BLaER1 (cell line): ENCODE results near the gene CES4A.
"Not testable (repeated sequence)": the region's sequence is repeated elsewhere in the genome, so short reads cannot be mapped to it uniquely, and the experiment has no call there.

Experiments used
- H3K27ac ChIP-seq: shearing (Covaris generic); formaldehyde crosslinking; 2 replicates; pipeline ENCODE4 v1.8.1; 2022
- H3K27me3 ChIP-seq: shearing (Covaris generic); formaldehyde crosslinking; 2 replicates; pipeline ENCODE4 v1.8.1; 2022
- H3K36me3 ChIP-seq: shearing (Covaris generic); formaldehyde crosslinking; 2 replicates; pipeline ENCODE4 v1.8.1; 2022
- H3K4me1 ChIP-seq: shearing (Covaris generic); formaldehyde crosslinking; 2 replicates; pipeline ENCODE4 v1.8.1; 2022
- H3K4me2 ChIP-seq: shearing (Covaris generic); formaldehyde crosslinking; 2 replicates; pipeline ENCODE4 v1.8.1; 2022
- H3K4me3 ChIP-seq: shearing (Covaris generic); formaldehyde crosslinking; 2 replicates; pipeline ENCODE4 v1.8.1; 2022
- H3K9ac ChIP-seq: shearing (Covaris generic); formaldehyde crosslinking; 2 replicates; pipeline ENCODE4 v1.8.1; 2022
- H3K9me3 ChIP-seq: shearing (Covaris generic); formaldehyde crosslinking; 2 replicates; pipeline ENCODE4 v1.8.1; 2022
- H4K20me1 ChIP-seq: shearing (Covaris generic); formaldehyde crosslinking; 2 replicates; pipeline ENCODE4 v1.8.1; 2022
- Cebpa-rat ChIP-seq: shearing (Covaris generic); IDR thresholded peaks from 2 replicates; pipeline ENCODE4 v1.8.1; 2022

Gene CES4A

DNA sequence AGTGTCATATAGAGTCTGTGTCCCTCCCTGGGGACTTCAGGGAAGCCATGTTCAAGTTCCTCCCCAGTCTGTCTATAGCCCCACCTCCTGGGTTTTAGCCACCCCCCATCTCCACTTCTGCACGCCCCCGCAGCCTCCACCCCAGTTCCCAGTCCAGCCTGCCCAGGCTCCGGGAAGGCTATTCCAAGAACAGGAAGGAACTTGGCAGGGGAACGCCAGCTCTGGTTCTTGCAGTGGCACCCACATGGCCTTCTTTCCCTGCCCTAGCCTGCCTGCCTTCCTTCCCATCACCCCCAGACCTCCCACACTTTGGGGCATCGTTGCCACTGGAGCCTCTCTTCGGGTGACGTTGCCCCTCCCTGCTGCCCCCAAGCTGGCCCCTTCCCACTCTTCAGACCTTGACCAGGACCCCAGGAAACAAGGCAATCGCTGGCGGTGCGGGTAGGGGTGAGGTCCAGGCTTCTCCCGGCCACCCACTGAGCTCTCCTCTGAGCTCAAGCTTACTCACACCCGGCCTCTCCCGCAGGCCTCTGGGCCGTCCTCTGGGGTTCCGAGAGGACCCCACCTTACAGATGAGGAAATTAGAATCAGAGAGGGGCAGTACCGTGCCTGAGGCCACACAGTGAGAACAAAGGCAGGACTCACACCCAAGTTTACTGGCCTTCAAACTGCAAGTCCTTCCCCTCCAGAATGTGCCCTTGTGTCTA, 9.2 kb upstream of the CES4A start:
- Histone ChIP-seq H3K4me2 (peak overlapping the region; percentile 42), H3K9ac (no peak overlapping the region), H3K27me3 (no peaks in the 10 kb centered on the region), H3K9me3 (no peaks in the 10 kb centered on the region), H3K4me3 (no peak overlapping the region), H3K36me3 (no peaks in the 10 kb centered on the region), H4K20me1 (no peaks in the 10 kb centered on the region), H3K27ac (no peak overlapping the region), H3K4me1 (peaks cover 39% of the 10 kb centered on the region)
- TF ChIP-seq Cebpa-rat, result no peak

GRCh38 chr16:66983033-66983432, 5.4 kb upstream of the CES4A start:
- no peak overlapping the region for H3K4me2 ChIP-seq
- H3K9ac ChIP-seq, result no peak overlapping the region
- H3K27me3 ChIP-seq, result no peaks in the 10 kb centered on the region
- H3K9me3 ChIP-seq, result no peaks in the 10 kb centered on the region
- H3K27ac ChIP-seq, result no peak overlapping the region
- H3K36me3 ChIP-seq, result no peaks in the 10 kb centered on the region
- H3K4me1 ChIP-seq, result peaks cover 16% of the 10 kb centered on the region
- no peaks in the 10 kb centered on the region for H4K20me1 ChIP-seq
- TF ChIP-seq Cebpa-rat, result no peak
- H3K4me3 ChIP-seq, result no peak overlapping the region

DNA sequence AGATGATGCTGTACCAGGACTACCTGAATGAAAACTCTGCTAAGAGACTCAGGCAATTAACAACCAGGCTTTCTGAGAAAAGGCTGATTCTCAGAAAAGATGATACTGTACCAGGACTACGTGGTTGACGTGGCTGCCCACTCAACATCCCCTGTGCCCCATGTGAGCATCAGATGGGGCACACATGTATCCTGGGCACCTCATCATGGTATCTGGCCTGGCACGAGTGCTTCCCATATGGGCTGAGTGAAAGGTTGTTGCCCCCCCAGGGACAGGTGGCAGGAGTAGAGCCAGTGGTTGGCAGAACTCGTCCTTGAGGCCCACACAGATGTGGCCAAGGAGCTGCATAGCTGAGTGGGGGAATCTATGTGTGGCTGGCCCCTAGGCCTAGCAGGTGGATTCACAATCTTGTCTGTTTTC, 3.5 kb upstream of the CES4A start:
- no peak overlapping the region for H3K27ac ChIP-seq
- H3K4me3 ChIP-seq, result no peak overlapping the region
- TF ChIP-seq Cebpa-rat, result no peak

GRCh38 chr16:66986559-66986958, 1.8 kb upstream of the CES4A start:
- no peak overlapping the region for H3K9ac ChIP-seq
- TF ChIP-seq Cebpa-rat, result no peak
- H3K27me3 ChIP-seq, result no peaks in the 10 kb centered on the region
- H3K4me2 ChIP-seq, result no peak overlapping the region
- H3K27ac ChIP-seq, result no peak overlapping the region
- H3K4me1 ChIP-seq, result peaks cover 13% of the 10 kb centered on the region
- H3K36me3 ChIP-seq, result no peaks in the 10 kb centered on the region
- no peak overlapping the region for H3K4me3 ChIP-seq
- no peaks in the 10 kb centered on the region for H3K9me3 ChIP-seq
- H4K20me1 ChIP-seq, result no peaks in the 10 kb centered on the region

More for the DNA sequence above, 3.5 kb upstream of the CES4A start:
- H3K4me2 ChIP-seq, result no peak overlapping the region
- no peak overlapping the region for H3K9ac ChIP-seq
- no peaks in the 10 kb centered on the region for H3K9me3 ChIP-seq
- H4K20me1 ChIP-seq, result no peaks in the 10 kb centered on the region
- H3K27me3 ChIP-seq, result no peaks in the 10 kb centered on the region
- no peaks in the 10 kb centered on the region for H3K36me3 ChIP-seq
- peaks cover 13% of the 10 kb centered on the region for H3K4me1 ChIP-seq

GRCh38 chr16:66991545-66992077, 3.2 kb downstream of the CES4A start:
- Histone ChIP-seq H3K9me3 (no peaks in the 10 kb centered on the region), H3K27me3 (no peaks in the 10 kb centered on the region), H3K9ac (no peak overlapping the region), H3K36me3 (no peaks in the 10 kb centered on the region), H4K20me1 (no peaks in the 10 kb centered on the region), H3K4me1 (peaks cover 18% of the 10 kb centered on the region), H3K27ac (no peak overlapping the region), H3K4me2 (no peak overlapping the region), H3K4me3 (no peak overlapping the region)
- no peak for TF ChIP-seq Cebpa-rat

DNA sequence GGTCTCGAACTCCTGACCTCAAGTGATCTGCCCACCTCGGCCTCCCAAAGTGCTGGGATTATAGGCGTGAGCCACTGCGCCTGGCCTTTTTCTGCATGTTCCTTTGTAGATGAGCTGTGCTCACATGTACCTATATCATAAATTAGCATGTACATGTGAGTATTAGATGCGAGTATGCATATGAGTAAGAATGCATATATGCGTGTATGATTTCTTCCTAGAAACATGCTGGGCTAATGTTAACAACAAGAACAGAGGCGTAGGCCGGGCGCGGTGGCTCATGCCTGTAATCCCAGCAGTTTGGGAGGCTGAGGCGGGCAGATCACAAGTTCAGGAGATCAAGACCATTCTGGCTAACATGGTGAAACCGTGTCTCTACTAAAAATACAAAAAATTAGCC, 5.2 kb downstream of the CES4A start:
- peaks cover 21% of the 10 kb centered on the region for H3K4me1 ChIP-seq
- H3K9ac ChIP-seq, H3K4me3 ChIP-seq: not testable (repeated sequence)

GRCh38 chr16:66996324-66996982, 8.1 kb downstream of the CES4A start:
- Histone ChIP-seq H3K4me2 (peak overlapping the region; percentile 42; the same call in 1 of the 2 replicates), H3K4me1 (peaks cover 32% of the 10 kb centered on the region), H3K4me3 (no peak overlapping the region), H3K36me3 (no peaks in the 10 kb centered on the region), H3K9ac (no peak overlapping the region), H3K27me3 (no peaks in the 10 kb centered on the region), H3K27ac (no peak overlapping the region), H3K9me3 (no peaks in the 10 kb centered on the region), H4K20me1 (peaks cover 4% of the 10 kb centered on the region; the same call in 1 of the 2 replicates)
- no peak for TF ChIP-seq Cebpa-rat

More for the DNA sequence above, 5.2 kb downstream of the CES4A start:
- H3K27me3 ChIP-seq, H3K4me2 ChIP-seq, H3K27ac ChIP-seq, H3K9me3 ChIP-seq, H4K20me1 ChIP-seq, H3K36me3 ChIP-seq: not testable (repeated sequence)

- TF ChIP-seq Cebpa-rat, result no peak
- Histone ChIP-seq H4K20me1 (peaks cover 8% of the 10 kb centered on the region; the same call in 1 of the 2 replicates), H3K4me2 (peak overlapping the region; percentile 42; the same call in 1 of the 2 replicates), H3K27ac (no peak overlapping the region), H3K4me1 (peaks cover 37% of the 10 kb centered on the region), H3K27me3 (no peaks in the 10 kb centered on the region), H3K9me3 (no peaks in the 10 kb centered on the region), H3K9ac (no peak overlapping the region), H3K4me3 (no peak overlapping the region), H3K36me3 (no peaks in the 10 kb centered on the region)
These were observed 8.6 kb downstream of the CES4A start for GRCh38 chr16:66996983-66997358.

DNA sequence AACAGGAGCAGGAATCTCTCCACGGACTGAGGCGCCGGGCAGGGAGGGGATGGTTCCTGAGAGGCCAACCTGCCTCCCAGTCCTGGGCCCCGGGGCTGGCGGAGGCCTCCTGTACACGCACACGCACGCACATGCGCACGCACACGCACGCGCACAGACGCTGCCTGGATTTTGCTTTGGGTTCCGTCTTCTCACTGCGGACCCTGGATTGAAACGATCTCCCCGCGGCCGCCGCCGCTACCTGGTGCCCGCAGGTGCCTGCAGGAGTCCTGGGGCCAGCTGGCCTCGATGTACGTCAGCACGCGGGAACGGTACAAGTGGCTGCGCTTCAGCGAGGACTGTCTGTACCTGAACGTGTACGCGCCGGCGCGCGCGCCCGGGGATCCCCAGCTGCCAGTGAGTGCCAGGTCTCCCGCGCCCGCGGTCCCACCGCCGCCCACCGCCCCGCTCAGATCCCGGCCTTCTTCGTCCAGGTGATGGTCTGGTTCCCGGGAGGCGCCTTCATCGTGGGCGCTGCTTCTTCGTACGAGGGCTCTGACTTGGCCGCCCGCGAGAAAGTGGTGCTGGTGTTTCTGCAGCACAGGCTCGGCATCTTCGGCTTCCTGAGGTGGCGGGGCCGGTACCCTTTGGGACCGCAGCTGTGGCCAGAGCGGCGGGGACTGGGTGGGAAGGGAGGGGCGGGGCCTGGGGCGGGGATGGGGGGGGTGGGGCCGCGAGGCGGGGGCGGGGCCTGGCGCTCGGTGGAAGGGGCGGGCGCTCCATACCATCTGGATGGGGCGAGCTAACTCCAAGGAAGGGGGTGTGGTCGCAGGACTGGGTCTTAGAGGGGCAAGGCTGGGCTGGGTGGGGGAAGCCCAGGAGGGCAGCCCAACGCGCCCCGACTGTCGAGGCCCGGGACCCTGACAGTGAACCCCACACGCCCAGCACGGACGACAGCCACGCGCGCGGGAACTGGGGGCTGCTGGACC, 12.3 kb downstream of the CES4A start:
- H4K20me1 ChIP-seq, result peaks cover 8% of the 10 kb centered on the region; the same call in 1 of the 2 replicates
- peaks cover 51% of the 10 kb centered on the region for H3K4me1 ChIP-seq
- no peak for TF ChIP-seq Cebpa-rat
- H3K9me3 ChIP-seq, result no peaks in the 10 kb centered on the region
- peak overlapping the region; percentile 73 for H3K27ac ChIP-seq
- H3K4me3 ChIP-seq, result peak overlapping the region; percentile 75
- H3K4me2 ChIP-seq, result peak overlapping the region; percentile 98
- H3K27me3 ChIP-seq, result no peaks in the 10 kb centered on the region
- H3K9ac ChIP-seq, result peak overlapping the region; percentile 77
- no peaks in the 10 kb centered on the region for H3K36me3 ChIP-seq
